GM19351 (cell line): ENCODE data around the gene UNC5C.

Source experiments
- ATAC-seq: cut with Tn5 transposase; IDR thresholded peaks from one replicate; pipeline ENCODE4 v1.9.1; 2021; ENCODE audit warnings: mild to moderate bottlenecking, moderate library complexity; ENCODE audit not compliant: unreplicated experiment

UNC5C gene

GRCh38 chr4:95232358-95233156, 316.2 kb downstream of the UNC5C start:
- ATAC-seq, result no peak

DNA sequence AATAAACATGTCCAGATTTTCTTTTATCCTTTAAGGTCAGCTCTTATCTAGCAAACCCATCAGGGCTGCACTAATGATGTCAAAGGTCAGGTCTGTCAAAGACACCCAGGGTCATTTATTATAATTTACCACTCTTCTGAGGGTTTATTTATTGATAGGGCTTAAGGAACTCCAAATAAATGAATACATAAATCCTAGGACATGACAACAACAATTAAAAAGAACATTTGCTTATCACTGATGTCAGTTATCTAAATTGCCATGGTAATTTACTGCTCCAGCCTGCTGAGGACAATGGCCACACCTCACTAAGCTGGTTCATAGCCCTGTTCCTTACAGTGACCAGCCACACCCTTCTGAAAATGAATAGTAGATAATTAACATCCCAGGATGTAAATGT, 317.1 kb downstream of the UNC5C start:
- ATAC-seq, result no peak

DNA sequence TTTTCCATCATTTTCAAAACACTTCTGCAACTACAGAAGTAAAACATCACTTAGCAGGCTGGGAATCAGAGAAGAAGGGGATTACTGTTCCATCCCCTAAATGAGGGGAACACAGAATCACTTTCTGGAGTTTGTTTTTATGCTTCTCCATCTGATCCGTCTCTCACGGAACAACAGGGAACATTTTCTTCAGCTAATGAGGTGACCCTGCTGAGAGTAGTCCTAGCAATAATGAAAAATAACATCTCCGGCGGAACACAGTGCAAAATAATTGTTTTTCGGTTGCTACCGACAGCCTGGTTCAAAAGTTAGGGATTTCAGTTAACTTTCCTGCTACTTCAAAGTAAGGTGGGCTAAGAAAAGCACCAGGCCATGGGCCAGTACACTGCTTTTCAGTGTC, 322.9 kb downstream of the UNC5C start:
- no peak for ATAC-seq

GRCh38 chr4:95224402-95224801, 324.4 kb downstream of the UNC5C start:
- no peak for ATAC-seq

DNA sequence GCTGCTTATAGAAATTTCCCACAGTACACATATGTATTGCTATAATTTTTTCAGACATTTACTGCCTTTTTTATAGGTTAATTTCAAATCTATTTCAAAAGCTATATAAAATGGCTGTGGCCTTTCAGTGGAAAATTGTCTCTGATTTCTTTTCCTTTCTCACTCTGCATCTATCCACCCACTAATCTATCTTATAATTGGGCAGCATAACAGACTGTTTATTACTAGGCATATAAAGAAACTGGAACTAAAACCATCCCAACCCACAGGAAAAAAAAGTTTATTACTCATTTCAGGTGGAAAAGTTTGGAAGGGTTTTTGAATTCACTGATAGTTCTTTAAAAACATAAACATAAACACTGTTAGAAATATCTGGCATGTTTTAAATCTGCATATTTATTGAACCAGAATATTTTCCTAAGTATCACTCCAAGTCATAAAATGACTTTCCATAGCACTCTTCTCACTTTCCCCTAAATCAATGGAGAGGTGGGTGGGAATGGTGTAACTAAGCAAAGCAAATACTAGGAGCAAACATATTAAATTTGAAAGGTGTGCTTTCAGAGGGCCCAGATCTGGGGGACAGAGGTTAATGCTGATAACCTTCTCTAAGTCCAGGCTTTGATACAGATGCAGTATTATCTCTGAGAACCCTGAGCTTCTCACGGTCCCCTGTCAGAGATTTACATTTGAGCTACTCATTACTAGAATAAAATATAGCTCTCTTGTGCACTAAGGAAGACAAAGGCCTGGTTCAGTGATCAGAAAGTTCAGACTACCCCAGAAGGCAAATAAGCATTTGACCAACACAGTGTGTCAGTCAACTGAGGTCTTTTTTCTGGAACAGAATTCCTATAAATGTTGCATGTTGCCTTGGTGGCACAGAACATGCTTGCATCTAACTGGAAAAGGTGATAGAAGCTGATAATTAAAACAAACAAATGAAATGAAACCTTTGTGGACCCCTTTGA, 328.3 kb downstream of the UNC5C start:
- ATAC-seq, result no peak

DNA sequence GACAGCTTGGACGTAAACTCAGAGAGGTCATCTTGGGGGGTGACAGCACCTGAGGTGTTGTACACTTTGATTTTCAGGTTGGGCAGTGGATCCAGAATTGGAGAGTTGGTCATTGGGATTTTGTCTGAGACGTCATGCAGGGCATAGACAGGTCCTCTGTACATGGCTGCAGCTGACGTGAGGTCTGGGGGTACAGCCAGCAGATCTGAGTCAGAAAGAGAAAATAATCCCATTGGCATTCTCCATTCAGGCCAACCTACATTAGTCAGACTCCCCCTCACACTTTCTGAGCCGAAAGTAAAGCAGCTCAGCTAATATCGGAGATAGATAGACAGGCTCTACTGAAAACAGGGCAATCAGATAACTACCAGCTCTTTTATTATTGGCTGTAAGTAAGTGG, 329.7 kb downstream of the UNC5C start:
- no peak for ATAC-seq

GRCh38 chr4:95217197-95217596, 331.6 kb downstream of the UNC5C start:
- ATAC-seq, result no peak

DNA sequence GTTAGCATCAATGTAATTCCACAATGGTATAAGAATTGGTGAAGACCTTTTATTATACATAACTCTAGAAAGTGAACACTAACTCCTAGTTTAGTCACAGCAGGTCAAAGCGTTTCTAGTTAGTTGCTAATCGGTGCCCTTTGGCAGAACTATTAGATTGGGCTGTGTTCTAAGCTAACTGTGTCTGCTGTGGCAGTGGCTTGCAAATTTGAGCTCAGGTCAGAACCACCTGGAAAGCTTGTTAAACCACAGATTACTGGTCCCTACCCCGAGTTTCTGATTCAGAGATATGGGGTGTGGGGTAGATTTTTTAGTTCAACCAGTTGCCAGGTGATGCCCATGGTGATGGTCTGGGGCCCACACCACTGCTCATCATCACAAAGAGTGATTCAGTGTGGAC, 332.1 kb downstream of the UNC5C start:
- ATAC-seq, result no peak

- ATAC-seq, result no peak
Observed at GRCh38 chr4:95215991-95216605, 332.7 kb downstream of the UNC5C start.

DNA sequence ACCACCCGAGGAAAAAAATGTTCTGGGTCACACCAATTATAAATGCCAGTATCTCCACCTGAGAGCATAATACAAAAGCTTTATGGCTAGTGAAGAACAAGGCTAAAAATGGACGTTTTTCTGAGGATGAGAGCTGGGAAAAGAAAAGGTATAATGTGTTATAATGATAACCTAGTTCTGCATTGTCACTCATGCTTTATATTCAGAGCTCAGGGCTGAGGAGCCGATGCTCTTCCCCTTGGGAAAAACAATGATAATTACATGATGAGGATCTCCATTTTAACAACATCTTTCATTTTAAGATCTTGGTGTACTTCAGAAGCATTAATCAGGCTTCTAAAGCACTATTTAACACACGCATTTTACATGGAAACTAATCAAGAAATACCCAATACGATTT, 333.7 kb downstream of the UNC5C start:
- no peak for ATAC-seq

- ATAC-seq, result no peak
Observed at GRCh38 chr4:95214408-95214807, 334.4 kb downstream of the UNC5C start.

DNA sequence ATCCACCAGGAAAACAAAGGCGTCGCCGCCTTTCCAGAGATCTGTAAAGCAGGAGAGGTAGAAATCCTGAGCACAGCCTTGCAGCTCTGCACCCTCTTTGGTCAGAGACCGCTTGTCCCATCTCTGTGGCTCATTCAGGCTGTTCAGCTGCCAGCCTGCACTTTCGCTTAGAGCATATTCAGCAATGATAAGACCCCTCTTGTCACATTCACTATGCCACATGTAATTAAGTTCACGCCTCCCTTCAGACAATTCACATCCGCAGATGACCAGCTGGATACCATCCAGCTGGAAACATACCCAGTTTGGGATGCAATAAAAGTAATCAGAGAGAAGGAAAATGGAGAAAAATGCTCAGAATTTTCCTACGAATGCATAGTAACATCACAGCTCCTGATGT, 335.4 kb downstream of the UNC5C start:
- no peak for ATAC-seq

- no peak for ATAC-seq
Observed at GRCh38 chr4:95212692-95213091, 336.1 kb downstream of the UNC5C start.

DNA sequence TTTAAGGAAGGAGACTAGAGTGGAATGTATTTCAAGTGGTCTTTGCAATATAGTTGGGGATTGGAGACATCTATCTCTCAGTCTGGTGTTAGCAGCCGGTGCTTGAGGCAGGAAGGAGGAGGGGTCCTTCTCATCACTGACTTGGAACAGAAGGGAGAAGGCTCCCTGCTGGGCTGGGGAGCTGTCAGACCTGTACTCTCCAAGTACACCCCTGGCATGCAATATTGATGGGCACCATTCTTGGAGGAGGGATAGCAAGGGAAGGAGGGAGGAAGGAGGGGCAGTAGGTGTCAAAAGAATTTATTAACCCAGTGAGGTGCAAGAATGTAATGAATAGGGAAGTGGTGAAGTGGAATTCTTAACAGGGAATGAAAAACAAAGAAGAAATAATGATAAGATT, 338.8 kb downstream of the UNC5C start:
- ATAC-seq, result no peak

DNA sequence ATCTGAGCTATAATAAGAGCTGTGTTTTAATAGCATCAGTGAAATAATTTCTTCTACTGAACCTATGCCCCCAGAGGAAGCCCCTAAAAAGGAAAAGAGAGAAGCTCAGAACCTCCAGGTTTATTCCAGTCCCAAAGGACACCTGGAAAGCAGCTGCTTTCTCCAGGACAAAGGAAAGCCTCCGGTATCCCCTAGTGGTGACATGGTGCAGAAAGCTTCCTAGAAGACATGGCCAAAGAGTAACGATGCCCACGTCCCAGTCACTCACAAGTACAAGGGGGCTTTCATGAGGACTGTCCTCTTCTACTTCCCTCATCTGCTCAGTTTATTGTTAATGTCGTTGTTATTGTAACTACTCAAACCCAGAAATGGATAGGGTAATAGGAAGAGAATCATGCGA, 343.9 kb downstream of the UNC5C start:
- no peak for ATAC-seq

- no peak for ATAC-seq
Observed at GRCh38 chr4:95204267-95204844, 344.4 kb downstream of the UNC5C start.

DNA sequence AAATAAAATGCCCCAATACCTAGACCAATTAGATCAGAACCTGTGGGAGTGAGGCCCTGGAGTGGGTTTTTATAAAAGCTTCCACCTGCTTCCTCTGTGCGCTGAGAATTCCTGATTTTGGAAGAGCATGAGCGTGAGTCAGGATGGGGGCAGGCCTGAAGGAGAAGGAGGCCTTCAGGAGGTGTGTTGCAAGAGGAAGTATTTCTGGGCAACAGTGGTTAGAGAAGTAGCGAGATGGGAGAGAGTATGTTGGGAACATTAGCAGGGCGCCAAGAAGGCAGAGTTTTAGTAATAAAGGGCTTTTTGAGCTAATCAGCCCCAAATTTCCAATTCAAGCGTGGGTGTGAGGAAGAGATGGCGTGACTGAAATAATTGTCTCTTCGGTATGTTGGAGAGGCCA, 349.8 kb downstream of the UNC5C start:
- ATAC-seq, result no peak

- ATAC-seq, result no peak
Observed at GRCh38 chr4:95197353-95197752, 351.4 kb downstream of the UNC5C start.

DNA sequence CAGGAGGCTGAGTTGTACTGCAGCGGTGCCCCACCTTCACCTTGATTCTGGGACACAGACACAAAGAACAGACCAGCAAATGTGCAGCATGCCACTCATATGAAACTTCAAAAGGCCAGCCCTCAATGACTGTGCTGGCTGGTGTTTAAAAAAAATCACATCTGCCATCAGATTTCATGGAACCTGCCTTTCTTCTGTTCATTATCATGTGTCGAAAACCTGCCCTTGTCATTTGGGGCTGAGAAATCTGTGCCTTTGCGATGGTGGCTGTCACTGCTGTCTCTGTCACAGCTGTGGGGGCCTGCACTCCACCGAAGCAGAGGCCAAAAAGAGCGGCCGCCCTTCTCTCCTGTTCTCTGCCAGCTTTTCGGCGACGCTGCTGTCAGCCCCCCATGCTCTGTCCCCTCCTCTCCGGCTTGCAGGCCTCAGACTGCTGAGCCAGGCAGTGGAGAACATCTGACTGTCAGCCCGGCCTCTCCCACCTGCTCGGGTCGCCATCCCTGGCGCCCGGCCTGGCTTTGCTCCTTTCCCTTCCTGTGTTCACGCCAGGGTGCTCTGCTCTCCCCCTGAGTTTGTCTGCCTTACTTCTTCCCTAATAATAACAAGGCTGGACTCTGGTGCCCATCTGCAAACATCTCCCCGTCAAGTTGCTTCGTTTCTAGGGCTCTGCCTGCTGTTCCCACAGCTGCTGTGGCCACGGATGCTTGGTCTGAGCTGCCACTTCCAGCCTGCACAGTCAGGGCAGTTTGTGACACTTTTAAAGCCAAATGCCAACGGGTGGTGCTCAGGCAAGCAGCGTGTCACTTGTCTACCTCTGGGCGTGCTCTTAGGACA, 355.2 kb downstream of the UNC5C start:
- ATAC-seq, result no peak

- ATAC-seq, result no peak
Observed at GRCh38 chr4:95191537-95191936, 357.2 kb downstream of the UNC5C start.
